Muscle layer of duodenum (tissue), 2 donors: Measurements from ENCODE around the gene PACC1.
"Not testable (repeated sequence)": the region's sequence is repeated elsewhere in the genome, so short reads cannot be mapped to it uniquely, and the experiment has no call there.

Experiments used
- H3K27ac ChIP-seq: one replicate; pipeline ENCODE4 v1.7.0; 2013; ENCODE audit warnings: mild to moderate bottlenecking, low read length
- H3K27me3 ChIP-seq: one replicate; pipeline ENCODE4 v1.7.0; 2013; ENCODE audit warnings: low read depth, mild to moderate bottlenecking, control low read depth, low read length
- H3K36me3 ChIP-seq, 2 donors: one replicate each; pipeline ENCODE4 v1.7.0; 2013; ENCODE audit warnings: low read length in 2 of 2, control low read depth in 1 of 2, mild to moderate bottlenecking in 1 of 2; ENCODE audit not compliant: insufficient read depth in 2 of 2, control insufficient read depth in 1 of 2
- H3K4me1 ChIP-seq, 2 donors: one replicate each; pipeline ENCODE4 v1.7.0; 2013; ENCODE audit warnings: low read length in 2 of 2, mild to moderate bottlenecking in 2 of 2, control low read depth in 1 of 2, moderate library complexity in 1 of 2; ENCODE audit not compliant: insufficient read depth in 2 of 2, control insufficient read depth in 1 of 2
- H3K4me3 ChIP-seq, 2 donors: one replicate each; pipeline ENCODE4 v1.7.0; 2013; ENCODE audit warnings: low read length in 2 of 2, low read depth in 1 of 2, mild to moderate bottlenecking in 1 of 2
- H3K9me3 ChIP-seq, 2 donors: one replicate each; pipeline ENCODE4 v1.7.0; 2013; ENCODE audit warnings: low read length in 2 of 2, control low read depth in 1 of 2, mild to moderate bottlenecking in 1 of 2; ENCODE audit not compliant: control insufficient read depth in 1 of 2
- donor health status: healthy.

Gene PACC1

DNA sequence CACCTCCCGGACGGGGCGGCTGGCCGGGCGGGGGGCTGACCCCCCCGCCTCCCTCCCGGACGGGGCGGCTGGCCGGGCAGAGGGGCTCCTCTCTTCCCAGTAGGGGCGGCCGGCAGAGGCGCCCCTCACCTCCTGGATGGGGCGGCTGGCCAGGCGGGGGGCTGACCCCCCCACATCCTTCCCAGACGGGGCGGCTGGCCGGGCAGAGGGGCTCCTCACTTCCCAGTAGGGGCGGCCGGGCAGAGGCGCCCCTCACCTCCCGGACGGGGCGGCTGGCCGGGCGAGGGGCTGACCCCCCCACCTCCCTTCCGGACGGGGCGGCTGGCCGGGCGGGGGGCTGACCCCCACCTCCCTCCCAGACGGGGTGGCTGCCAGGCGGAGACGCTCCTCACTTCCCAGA lies 93.7 kb downstream of the PACC1 start:
- not testable (repeated sequence) for H3K4me1 ChIP-seq, H3K4me3 ChIP-seq, H3K27ac ChIP-seq, H3K27me3 ChIP-seq, H3K9me3 ChIP-seq, H3K36me3 ChIP-seq

DNA sequence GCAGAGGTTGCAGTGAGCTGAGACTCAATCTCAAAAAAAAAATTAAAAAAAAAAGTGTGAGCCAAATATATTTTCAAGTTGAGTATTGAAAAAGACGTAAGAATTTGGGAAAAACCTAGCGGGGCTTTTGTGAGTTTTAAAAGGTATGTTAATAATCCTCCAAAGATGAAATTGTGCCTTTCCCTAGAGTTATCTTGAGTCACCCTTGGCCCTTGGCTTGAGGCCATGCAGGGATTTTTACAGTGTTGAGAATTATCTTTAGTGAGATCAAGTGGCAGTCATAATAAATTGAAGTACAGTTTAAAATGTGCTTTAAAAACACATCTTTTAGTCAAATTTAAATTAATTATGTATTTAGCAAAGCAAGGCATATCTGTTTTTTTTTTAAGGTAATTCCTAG lies 96.8 kb downstream of the PACC1 start:
- H3K27ac ChIP-seq: no peak overlapping the region
- H3K4me3 ChIP-seq: no peak overlapping the region
- no peaks in the 10 kb centered on the region for H3K36me3 ChIP-seq
- H3K27me3 ChIP-seq: no peaks in the 10 kb centered on the region
- H3K4me1 ChIP-seq: no peaks in the 10 kb centered on the region
- no peaks in the 10 kb centered on the region for H3K9me3 ChIP-seq

DNA sequence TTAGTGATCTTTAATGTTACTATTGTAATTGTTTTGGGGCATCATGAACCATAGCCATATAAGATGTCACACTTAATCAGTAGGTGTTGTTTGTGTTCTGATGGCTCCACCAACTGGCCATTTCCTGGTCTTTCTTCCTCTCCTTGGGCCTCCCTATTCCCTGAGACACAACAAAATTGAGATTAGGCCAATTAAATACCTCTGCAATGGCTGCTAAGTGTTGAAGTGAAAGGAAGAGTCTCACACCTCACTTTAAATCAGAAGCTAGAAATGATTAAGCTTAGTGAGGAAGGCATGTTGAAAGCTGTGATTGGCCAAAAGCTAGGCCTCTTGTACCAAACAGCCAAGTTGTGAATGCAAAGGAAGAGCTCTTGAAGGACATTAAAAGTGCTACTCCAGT lies 98.8 kb downstream of the PACC1 start:
- no peaks in the 10 kb centered on the region for H3K27me3 ChIP-seq
- no peak overlapping the region for H3K4me3 ChIP-seq
- H3K9me3 ChIP-seq: no peaks in the 10 kb centered on the region
- no peak overlapping the region for H3K27ac ChIP-seq
- H3K36me3 ChIP-seq: no peaks in the 10 kb centered on the region
- H3K4me1 ChIP-seq: no peaks in the 10 kb centered on the region

DNA sequence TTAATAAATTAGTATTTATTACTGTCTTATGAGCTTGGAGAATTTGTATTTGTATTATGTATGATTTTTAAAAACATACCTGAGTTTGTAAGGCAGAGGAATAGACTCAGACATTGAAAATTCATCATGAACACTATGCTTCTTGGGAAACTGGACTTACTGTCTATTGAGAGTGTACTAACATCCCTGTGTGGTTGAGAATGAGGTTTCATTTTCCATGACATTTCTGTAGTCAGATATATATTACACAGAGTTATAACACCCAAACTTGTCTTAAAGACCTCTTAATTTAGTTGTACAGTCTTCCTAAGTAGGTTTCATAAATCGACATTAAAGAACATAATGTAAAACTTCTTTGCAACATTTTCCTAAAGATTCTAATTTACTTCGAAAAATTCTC lies 99.5 kb downstream of the PACC1 start:
- Histone ChIP-seq H3K4me1 (no peaks in the 10 kb centered on the region), H3K36me3 (no peaks in the 10 kb centered on the region), H3K27ac (no peak overlapping the region), H3K27me3 (no peaks in the 10 kb centered on the region), H3K4me3 (no peak overlapping the region), H3K9me3 (no peaks in the 10 kb centered on the region)
